Spinal cord (tissue), 10 donors: Measurements from ENCODE around the gene STK36. TPM values are rescaled to one million over a fixed set of nuclear protein-coding genes. Genes with fewer than 3 reads are reported as not detected.

ENCODE experiments used
- DNase-seq, 6 donors: peaks; one replicate each; pipeline versions ENCODE4 v3.0.0 to v3.0.0-alpha.2; 2013 to 2015; ENCODE audit warnings: low spot score in 6 of 6, low read depth in 4 of 6
- H3K27ac ChIP-seq: one replicate; pipeline ENCODE4 v1.5.1; 2013; ENCODE audit warnings: low read depth, low read length, control low read depth
- H3K27me3 ChIP-seq: one replicate; pipeline ENCODE4 v1.6.1; 2013; ENCODE audit warnings: low read length; ENCODE audit not compliant: control insufficient read depth, insufficient read depth
- H3K36me3 ChIP-seq: one replicate; pipeline ENCODE4 v1.6.1; 2013; ENCODE audit warnings: low read length; ENCODE audit not compliant: control insufficient read depth, insufficient read depth
- H3K4me1 ChIP-seq: one replicate; pipeline ENCODE4 v1.6.1; 2013; ENCODE audit warnings: low read length; ENCODE audit not compliant: control insufficient read depth, insufficient read depth
- H3K4me3 ChIP-seq: one replicate; pipeline ENCODE4 v1.5.1; 2013; ENCODE audit warnings: low read depth, low read length, control low read depth
- H3K9me3 ChIP-seq: one replicate; pipeline ENCODE4 v1.6.1; 2013; ENCODE audit warnings: low read length; ENCODE audit not compliant: control insufficient read depth, insufficient read depth
- WGBS: methylation state at CpG from one replicate; pipeline ENCODE4 v1.1.5; 2013; ENCODE audit warnings: missing lambda C conversion rate; ENCODE audit not compliant: insufficient coverage; 5-methylcytosine and 5-hydroxymethylcytosine counted together
- polyA plus RNA-seq, 2 donors: library from polyadenylated mRNA; unstranded; fragments of 120-200 nt; gene quantifications; one replicate each; pipeline ENCODE4 v1.2.1, GENCODE V29; 2013; ENCODE audit not compliant: insufficient read length in 2 of 2
- total RNA-seq, 2 donors: library from RNA; depleted of rRNA in 1 of 2; stranded (reverse); fragments of 120-200 nt in 1 of 2; fragments of >200 nt in 1 of 2; gene quantifications; one replicate each; pipeline versions ENCODE4 v1.2.3 to v1.2.4, GENCODE V29; 2013 to 2014
- donor health status: healthy.

The STK36 gene
- total and polyA plus RNA-seq, 4 donors: 24.9 to 89.1 (median 61.7) TPM

- Histone ChIP-seq H3K9me3 (no peaks in the 10 kb centered on the region), H3K27me3 (no peaks in the 10 kb centered on the region), H3K4me1 (no peaks in the 10 kb centered on the region), H3K27ac (no peak overlapping the region), H3K4me3 (no peak overlapping the region), H3K36me3 (peaks cover 71% of the 10 kb centered on the region)
- 93% methylated on average over 2 of the region's 3 CpGs for WGBS
- DNase-seq: no peak
Measured at GRCh38 chr2:218694405-218695145, 22.7 kb downstream of the STK36 start.

GRCh38 chr2:218698885-218699284, 27.0 kb downstream of the STK36 start:
- H3K27me3 ChIP-seq: no peaks in the 10 kb centered on the region
- WGBS: 98% methylated on average over 8 of the region's 8 CpGs
- H3K4me1 ChIP-seq: peaks cover 3% of the 10 kb centered on the region
- H3K36me3 ChIP-seq: peaks cover 62% of the 10 kb centered on the region
- DNase-seq: no peak
- no peak overlapping the region for H3K4me3 ChIP-seq
- no peaks in the 10 kb centered on the region for H3K9me3 ChIP-seq
- no peak overlapping the region for H3K27ac ChIP-seq

GRCh38 chr2:218701806-218702205, 29.9 kb downstream of the STK36 start:
- no peak overlapping the region for H3K4me3 ChIP-seq
- peaks cover 43% of the 10 kb centered on the region for H3K36me3 ChIP-seq
- no peaks in the 10 kb centered on the region for H3K27me3 ChIP-seq
- 88% methylated on average over 1 of the region's 2 CpGs for WGBS
- no peaks in the 10 kb centered on the region for H3K9me3 ChIP-seq
- H3K27ac ChIP-seq: no peak overlapping the region
- H3K4me1 ChIP-seq: peaks cover 3% of the 10 kb centered on the region
- DNase-seq: peak in 1 of 6 donors; percentile 48

- Histone ChIP-seq H3K4me1 (peaks cover 3% of the 10 kb centered on the region), H3K27me3 (no peaks in the 10 kb centered on the region), H3K36me3 (peaks cover 31% of the 10 kb centered on the region), H3K27ac (no peak overlapping the region), H3K4me3 (no peak overlapping the region), H3K9me3 (no peaks in the 10 kb centered on the region)
- WGBS: 94% methylated on average over 4 of the region's 4 CpGs
- no peak for DNase-seq
Measured at GRCh38 chr2:218703341-218703740, 31.5 kb downstream of the STK36 start.

GRCh38 chr2:218708086-218708485, 36.2 kb downstream of the STK36 start:
- WGBS: 80% methylated on average over 3 of the region's 4 CpGs
- no peak for DNase-seq

GRCh38 chr2:218709908-218710307, 38.0 kb downstream of the STK36 start:
- WGBS: 93% methylated on average over 3 of the region's 8 CpGs
- no peaks in the 10 kb centered on the region for H3K36me3 ChIP-seq
- no peak overlapping the region for H3K27ac ChIP-seq
- no peaks in the 10 kb centered on the region for H3K9me3 ChIP-seq
- no peaks in the 10 kb centered on the region for H3K27me3 ChIP-seq
- H3K4me1 ChIP-seq: peaks cover 14% of the 10 kb centered on the region
- DNase-seq: no peak
- peak overlapping the region; percentile 48 for H3K4me3 ChIP-seq

More at GRCh38 chr2:218708086-218708485, 36.2 kb downstream of the STK36 start:
- H3K4me1 ChIP-seq: peaks cover 14% of the 10 kb centered on the region
- no peak overlapping the region for H3K27ac ChIP-seq
- no peaks in the 10 kb centered on the region for H3K27me3 ChIP-seq
- no peaks in the 10 kb centered on the region for H3K36me3 ChIP-seq
- H3K9me3 ChIP-seq: no peaks in the 10 kb centered on the region
- H3K4me3 ChIP-seq: no peak overlapping the region

GRCh38 chr2:218710334-218710686, 38.4 kb downstream of the STK36 start:
- Histone ChIP-seq H3K27ac (no peak overlapping the region), H3K27me3 (no peaks in the 10 kb centered on the region), H3K36me3 (no peaks in the 10 kb centered on the region), H3K4me1 (peaks cover 14% of the 10 kb centered on the region), H3K4me3 (peak overlapping the region; percentile 48), H3K9me3 (no peaks in the 10 kb centered on the region)
- peak in 1 of 6 donors; percentile 14 for DNase-seq
- 50% methylated on average over 12 of the region's 14 CpGs for whole genome bisulfite sequencing

GRCh38 chr2:218710687-218711549, 39.0 kb downstream of the STK36 start, which contains the start of gene TTLL4:
TSS of gene TTLL4 (plus strand) at chr2:218710835. CDS start at chr2:218737677, 26,842 bp downstream.
- H3K4me3 ChIP-seq: peak within 1 kb of the TSS; percentile 95
- H3K27ac ChIP-seq: peak within 1 kb of the TSS; percentile 91
- H3K27me3 ChIP-seq: no peaks in the 10 kb centered on the region
- H3K36me3 ChIP-seq: no peaks in the 10 kb centered on the region
- H3K4me1 ChIP-seq: peaks cover 14% of the 10 kb centered on the region
- under 1% methylated on average over 68 of the region's 74 CpGs for WGBS
- no peaks in the 10 kb centered on the region for H3K9me3 ChIP-seq
- peak; percentile 77 to 99 (median 97) for DNase-seq

GRCh38 chr2:218711550-218711929, 39.7 kb downstream of the STK36 start:
- peak in 1 of 6 donors; percentile 41 for DNase-seq
- Histone ChIP-seq H3K4me1 (peaks cover 14% of the 10 kb centered on the region), H3K36me3 (no peaks in the 10 kb centered on the region), H3K9me3 (no peaks in the 10 kb centered on the region), H3K27me3 (no peaks in the 10 kb centered on the region), H3K27ac (peak overlapping the region; percentile 91), H3K4me3 (peak overlapping the region; percentile 95)
- WGBS: 10% methylated on average over 3 of the region's 5 CpGs
